Right lobe of liver (tissue), 4 donors: ENCODE data around the gene PRAME.

Source experiments
- POLR2A ChIP-seq: fragments of 450-650 bp; IDR thresholded peaks from one replicate; pipeline ENCODE4 v1.6.1; 2017; ENCODE audit warnings: antibody characterized with exemption, mild to moderate bottlenecking
- TF ChIP-seq, protein P1 (sequence below), 4 donors: fragments of 200-600 bp in 3 of 4; fragments of 450-650 bp in 1 of 4; IDR thresholded peaks; one replicate each; pipeline versions ENCODE4 v1.5.1 to v1.8.0; 2016 to 2022; ENCODE audit warnings: antibody characterized with exemption in 4 of 4, mild to moderate bottlenecking in 2 of 4
- donor health status: DM: no; HTN: no; CAD: no.
- donor health status: DM: no; HTN: no; CAD: no.
- donor health status: DM: no; HTN: yes; CAD: no.

- TF ChIP-seq, protein P1, sequence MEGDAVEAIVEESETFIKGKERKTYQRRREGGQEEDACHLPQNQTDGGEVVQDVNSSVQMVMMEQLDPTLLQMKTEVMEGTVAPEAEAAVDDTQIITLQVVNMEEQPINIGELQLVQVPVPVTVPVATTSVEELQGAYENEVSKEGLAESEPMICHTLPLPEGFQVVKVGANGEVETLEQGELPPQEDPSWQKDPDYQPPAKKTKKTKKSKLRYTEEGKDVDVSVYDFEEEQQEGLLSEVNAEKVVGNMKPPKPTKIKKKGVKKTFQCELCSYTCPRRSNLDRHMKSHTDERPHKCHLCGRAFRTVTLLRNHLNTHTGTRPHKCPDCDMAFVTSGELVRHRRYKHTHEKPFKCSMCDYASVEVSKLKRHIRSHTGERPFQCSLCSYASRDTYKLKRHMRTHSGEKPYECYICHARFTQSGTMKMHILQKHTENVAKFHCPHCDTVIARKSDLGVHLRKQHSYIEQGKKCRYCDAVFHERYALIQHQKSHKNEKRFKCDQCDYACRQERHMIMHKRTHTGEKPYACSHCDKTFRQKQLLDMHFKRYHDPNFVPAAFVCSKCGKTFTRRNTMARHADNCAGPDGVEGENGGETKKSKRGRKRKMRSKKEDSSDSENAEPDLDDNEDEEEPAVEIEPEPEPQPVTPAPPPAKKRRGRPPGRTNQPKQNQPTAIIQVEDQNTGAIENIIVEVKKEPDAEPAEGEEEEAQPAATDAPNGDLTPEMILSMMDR (IDR thresholded peaks at IDR 0.05), result no peak
- TF ChIP-seq POLR2A, result no peak
Measured at GRCh38 chr22:22578702-22579424, 19.8 kb upstream of the PRAME start.
